HG02885 (cell line): ENCODE measurements around the gene VAV1.
"Not testable (repeated sequence)": the region's sequence is repeated elsewhere in the genome, so short reads cannot be mapped to it uniquely, and the experiment has no call there.

Experiments used
- ATAC-seq: cut with Tn5 transposase; IDR thresholded peaks from one replicate; pipeline ENCODE4 v1.9.1; 2021; ENCODE audit warnings: mild to moderate bottlenecking; ENCODE audit not compliant: unreplicated experiment, poor library complexity

VAV1 gene

DNA sequence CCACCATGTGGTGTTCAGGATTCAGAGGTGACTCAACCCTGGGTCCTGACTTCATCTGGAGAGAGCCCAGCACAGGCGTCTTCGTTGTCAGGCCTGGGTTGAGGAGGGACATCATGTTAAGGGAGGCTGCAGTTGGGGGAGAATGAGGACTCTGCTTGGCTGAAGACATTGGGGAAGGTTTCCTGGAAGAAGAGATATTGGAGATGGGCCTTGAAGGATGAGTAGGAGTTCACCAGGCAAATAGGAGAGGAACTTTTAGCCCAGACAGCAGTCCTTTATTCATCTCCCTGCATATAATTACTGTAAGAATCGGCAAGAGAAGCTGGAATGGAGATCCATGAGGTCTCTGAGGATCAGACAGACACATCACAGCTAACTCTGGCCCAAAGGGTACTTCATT, 38.9 kb downstream of the VAV1 start:
- no peak for ATAC-seq

DNA sequence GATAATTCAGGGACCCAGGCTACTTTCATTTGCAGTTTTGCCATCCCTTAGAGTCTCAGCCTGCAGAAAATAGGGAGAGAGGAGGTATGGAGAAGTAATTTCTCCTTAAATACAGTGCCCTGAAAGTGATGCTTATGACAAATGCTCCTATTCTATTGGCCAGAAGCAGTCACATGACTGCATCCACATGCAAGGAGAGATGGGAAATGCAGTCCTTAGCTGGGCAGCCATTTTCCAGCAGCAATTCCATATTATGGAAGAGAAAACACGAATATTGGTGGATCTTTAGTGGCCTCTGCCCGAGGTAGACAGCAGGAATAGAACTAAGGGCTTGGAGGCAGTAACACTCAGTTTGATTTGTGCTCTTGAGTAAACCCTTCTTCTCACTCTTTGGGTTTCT, 39.4 kb downstream of the VAV1 start:
- ATAC-seq: no peak

DNA sequence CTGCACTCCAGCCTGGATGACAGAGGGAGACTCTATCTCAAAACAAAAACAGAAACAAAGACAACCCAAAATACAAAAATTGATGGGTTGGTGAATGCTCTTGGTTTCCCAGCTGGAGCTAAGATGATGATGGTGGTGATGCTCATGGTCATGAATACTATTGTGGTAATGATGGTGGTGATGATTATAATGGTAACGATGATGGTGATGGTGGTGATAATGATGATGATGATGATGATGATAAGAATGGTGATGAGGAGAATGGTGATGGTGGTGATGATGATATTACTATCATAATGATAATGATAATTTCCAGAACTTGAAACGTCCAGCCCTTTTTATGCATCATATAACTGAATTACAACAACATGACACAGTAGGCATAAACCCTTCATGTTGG, 40.1 kb downstream of the VAV1 start:
- ATAC-seq: no peak

DNA sequence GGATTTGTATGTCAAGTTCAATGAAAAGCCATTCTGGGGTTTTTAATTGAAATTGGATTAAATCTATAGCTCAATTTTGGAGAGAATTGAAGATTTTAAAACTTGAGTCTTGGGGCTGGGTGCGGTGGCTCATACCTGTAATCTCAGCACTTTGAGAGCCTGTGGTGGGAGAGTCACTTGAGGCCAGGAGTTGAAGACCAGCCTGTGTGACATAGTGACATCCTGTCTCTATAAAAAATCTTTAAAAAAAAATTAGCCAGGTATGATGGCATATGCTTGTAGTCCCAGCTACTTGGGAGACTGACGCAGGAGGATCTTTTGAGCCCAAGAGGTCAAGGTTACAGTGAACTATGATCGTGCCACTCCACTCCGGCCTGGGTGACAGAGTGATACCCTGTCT, 41.2 kb downstream of the VAV1 start:
- no peak for ATAC-seq

DNA sequence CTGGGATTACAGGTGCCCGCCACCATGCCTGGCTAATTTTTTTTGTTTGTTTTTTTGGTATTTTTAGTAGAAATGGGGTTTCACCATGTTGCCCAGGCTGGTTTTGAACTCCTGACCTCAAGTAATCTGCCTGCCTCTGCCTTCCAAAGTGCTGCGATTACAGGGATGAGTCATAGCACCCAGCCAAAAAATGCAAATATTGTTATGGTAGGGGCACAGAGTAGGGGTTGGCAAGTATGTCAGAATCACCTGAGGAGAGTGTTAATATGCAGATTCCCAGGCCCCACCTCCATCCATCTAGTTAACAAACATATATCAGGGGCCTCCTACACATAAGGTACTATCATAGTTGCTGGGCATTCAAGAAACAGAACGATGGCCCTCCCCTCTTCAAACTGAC, 44.7 kb downstream of the VAV1 start:
- no peak for ATAC-seq

DNA sequence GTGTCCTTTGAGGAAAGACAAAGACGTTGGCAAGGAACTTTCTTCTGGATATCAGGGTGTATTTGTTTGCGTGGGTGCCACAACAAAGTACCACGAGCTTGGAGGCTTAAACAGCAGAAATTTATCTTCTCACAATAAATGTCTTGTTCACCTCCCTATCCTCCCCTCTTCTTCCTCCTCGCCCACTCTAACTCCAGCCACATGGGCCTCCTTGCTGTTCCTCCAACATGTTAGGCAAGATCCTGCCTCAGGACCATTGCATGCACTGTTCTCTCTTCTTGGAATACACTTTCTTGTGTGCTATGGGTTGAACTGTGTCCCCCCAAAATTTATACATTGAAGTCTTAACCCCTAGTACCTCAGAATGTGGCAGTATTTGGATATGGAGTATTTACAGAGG, 45.7 kb downstream of the VAV1 start:
- ATAC-seq: no peak

DNA sequence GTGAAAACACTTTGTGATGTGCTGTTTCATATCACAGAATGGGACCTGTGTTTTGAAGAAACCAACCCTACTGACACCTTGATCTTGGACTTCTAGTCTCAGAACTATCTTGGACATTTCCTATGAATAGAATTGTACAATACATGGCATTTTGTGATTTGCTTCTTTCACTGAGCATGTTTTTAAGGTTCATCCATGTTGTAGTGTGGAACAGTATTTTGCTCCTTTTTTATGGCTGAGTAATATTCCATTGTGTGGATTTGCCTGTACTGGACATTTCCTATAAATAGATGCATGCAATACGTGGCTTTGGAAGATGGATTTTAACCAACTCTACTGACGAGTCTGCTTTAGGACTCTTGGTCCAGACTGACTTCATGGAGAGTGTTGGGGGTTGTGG, 46.8 kb downstream of the VAV1 start:
- ATAC-seq: no peak

DNA sequence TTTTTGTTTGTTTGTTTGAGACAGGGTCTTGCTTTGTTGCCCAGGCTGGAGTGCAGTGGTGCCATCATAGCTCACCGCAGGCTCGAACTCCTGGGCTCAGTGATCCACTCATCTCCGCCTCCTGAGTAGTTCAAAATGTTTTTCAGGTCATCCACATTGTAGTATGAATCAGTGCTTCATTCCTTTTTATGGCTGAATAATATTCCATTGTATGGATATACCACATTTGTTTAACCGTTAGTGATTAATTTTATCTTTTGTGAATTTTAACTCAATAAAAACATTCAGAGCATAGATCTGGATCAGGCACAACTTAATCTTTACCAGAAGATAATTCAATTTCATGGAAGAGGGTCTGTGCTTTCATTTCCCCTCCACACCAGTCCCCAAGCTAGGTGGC, 47.7 kb downstream of the VAV1 start:
- no peak for ATAC-seq

DNA sequence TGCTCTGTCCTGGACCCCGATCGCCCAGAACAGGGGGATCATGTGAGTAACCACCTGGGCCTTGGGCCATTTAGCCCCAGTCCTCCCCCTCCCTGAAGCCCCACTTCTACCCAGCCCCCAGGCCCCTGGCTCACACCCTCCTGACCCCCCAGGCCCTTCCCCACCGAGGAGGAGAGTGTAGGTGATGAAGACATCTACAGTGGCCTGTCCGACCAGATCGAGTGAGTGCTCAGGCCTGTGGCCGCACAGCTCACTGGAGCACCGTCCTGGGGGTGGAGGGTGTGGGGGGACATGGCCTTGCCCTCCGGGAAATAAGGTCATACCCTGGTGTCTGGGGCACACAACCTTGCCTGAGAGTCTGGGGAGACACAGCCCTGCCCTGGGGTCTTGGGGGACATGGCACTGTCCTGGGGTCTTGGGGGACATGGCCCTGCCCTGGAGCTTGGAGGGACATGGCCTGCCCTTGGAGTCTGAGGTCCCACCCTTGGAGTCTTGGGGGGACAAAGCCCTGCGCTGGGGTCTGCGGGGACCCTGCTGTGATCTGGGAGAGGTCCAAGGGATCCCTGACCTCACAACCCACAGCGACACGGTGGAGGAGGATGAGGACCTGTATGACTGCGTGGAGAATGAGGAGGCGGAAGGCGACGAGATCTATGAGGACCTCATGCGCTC, 49.3 kb downstream of the VAV1 start:
- ATAC-seq: no peak

DNA sequence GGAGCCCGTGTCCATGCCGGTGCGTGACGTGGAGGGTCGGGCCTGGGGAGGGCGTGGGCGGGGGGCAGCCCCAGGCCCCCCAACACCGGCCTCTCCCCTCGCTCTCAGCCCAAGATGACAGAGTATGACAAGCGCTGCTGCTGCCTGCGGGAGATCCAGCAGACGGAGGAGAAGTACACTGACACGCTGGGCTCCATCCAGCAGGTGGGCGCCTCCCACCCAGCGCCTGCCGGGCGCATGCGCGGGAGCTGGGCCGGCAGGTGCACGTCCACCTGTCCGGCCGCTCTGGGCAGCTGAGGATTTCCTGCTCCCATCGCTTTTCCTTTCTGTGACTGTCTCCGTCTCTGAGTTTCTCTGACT, 49.8 kb downstream of the VAV1 start:
- ATAC-seq: no peak

DNA sequence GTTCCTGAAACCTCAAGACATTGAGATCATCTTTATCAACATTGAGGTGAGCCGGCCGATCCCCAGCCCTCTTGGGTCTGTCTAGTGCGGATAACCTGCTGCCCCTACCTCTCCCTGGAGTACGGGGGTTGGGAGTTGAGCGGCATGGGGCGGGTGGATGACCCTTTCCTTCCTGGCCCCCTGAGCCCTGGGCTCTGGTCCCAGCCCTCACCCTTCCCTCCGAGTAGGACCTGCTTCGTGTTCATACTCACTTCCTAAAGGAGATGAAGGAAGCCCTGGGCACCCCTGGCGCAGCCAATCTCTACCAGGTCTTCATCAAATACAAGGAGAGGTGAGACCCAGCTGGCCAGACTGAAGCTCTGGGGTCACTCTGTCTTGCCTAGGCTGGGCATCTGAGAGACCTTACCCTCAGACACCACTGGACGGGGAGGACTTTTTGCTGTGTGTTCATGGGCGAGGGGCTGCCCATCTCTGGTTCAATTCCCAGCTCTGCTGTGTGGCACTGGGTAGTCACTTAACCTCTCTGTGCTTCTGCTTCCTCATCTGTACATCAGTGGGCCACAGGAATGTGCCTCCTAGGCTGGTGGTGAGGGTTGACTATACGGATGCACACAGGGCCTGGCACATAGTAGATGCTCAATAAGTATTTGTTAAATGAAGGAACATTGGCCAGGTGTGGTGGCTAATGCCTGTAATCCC, 52.7 kb downstream of the VAV1 start:
- ATAC-seq: no peak

DNA sequence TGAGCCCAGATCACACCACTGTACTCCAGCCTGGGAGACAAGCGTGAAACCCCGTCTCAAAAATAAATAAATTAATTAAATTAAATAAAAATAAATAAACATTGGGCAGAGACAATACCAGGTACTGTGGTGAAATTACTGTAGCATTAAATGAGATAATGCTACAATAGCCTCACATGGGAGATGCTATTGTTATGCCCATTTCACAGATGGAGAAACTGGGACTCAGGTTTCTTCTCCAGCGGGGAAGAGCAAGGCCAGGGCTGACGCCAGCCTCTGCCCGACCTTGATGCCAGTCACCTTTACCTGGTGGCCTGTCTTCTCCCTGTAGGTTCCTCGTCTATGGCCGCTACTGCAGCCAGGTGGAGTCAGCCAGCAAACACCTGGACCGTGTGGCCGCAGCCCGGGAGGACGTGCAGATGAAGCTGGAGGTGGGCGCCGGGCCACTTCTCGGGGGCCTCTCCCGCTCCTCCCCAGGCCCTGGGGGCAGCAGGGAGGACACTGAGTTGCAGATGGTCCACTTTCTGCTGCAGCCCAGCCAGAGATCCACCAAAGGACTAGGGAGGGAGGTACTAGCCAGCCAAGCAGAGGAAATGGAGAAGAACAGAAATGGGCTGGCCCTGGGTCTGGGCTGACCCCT, 53.9 kb downstream of the VAV1 start:
- ATAC-seq: no peak

DNA sequence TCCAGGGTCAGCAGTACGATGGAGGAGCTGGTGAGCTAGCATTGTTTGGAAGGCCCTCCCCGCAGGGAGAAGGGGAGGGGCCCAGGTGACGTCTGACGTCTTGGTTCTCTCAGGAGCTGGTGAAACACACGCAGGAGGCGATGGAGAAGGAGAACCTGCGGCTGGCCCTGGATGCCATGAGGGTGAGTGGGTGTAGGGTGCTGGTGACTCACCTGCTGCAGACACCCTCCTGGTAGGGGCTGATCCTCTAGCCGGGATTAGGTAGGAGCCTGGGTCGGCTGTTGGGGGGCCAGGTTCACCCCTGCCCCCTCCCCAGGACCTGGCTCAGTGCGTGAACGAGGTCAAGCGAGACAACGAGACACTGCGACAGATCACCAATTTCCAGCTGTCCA, 55.8 kb downstream of the VAV1 start:
- no peak for ATAC-seq

DNA sequence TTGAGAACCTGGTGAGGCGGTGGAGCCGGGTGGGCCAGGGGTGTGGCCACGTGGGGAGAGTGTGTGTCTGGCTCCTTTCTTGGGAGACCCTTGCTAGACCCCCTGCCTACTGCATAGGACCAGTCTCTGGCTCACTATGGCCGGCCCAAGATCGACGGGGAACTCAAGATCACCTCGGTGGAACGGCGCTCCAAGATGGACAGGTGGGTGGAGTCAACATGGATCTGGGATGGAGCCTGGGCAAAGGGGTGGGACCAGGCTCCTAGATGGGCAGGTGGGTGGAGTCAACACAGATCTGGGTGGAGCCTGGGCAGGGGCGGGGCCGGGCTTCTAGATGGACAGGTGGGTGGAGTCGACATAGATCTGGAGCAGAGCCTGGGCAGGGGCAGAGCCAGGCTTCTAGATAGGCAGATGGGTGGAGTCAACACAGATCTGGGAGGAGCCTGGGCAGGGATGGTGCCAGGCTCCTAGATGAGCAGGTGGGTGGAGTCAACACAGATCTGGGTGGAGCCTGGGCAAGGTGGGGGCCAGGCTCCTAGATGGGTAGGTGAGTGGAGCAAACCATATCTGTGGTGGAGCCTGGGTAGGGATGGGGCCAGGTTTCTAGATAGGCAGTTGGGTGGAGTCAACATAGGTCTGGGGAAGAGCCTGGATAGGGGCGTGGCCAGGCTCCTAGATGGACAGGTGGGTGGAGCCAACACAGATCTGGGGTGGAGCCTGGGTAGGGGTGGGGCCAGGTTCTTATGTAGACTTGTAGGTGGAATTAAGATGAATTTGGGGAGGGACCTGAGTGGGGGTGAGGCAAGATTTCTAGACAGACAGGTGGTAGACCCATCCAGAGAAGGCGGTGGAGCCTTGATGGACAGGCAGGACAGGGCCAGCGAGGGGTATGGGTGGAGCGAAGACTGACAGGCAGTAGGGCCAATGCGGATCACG, 56.5 kb downstream of the VAV1 start:
- no peak for ATAC-seq

DNA sequence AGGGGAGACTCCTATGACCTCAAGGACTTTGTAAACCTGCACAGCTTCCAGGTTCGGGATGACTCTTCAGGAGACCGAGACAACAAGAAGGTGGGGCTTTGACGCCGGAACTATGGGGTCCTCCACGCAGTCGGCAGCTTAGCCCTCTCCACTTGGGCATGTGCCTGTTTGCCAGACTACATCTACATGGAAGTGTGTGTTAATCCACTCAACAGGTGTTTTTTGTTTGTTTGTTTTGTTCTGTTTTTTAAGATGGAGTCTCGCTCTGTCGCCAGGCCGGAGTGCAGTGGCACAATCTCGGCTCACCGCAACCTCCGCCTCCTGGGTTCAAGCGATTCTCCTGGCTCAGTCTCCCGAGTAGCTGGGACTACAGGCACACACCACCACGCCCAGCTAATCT, 57.3 kb downstream of the VAV1 start:
- ATAC-seq: not testable (repeated sequence)

DNA sequence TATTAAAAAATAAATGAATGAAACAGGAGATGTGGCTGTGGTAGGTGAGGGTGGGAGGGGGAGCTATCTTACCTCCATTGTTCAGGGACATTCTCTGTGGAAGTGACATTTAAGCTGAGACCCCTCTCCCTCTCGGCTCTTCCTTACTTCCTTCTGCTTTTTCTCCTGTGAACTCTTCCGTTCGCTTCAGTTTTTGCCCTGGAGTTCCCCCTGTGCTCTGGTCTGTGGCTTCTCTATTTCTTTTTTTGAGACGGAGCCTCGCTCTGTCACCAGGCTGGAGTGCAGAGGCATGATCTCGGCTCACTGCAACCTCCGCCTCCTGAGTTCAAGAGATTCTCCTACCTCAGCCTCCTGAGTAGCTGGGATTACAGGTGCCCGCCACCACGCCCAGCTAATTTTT, 58.6 kb downstream of the VAV1 start:
- ATAC-seq: not testable (repeated sequence)

DNA sequence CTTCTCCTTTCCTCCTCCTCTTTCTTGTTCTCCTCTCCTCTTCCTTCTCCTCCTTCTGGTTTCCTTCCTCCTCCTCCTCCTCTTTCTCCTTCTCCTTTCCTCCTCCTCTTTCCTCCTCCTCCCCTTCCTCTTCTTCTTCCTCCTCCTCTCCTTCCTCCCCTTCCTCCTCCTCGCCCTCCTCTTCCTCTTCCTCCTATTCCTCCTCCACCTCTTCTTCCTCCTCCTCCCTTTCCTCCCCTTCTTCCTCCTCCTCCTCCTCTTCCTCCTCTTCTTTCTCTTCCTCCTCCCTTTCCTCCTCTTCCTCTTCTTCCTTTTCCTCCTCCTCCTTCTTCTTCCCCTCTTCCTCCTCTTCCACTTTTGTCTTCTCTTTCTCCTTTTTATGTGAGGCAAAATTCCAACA, 59.9 kb downstream of the VAV1 start:
- ATAC-seq: no peak

DNA sequence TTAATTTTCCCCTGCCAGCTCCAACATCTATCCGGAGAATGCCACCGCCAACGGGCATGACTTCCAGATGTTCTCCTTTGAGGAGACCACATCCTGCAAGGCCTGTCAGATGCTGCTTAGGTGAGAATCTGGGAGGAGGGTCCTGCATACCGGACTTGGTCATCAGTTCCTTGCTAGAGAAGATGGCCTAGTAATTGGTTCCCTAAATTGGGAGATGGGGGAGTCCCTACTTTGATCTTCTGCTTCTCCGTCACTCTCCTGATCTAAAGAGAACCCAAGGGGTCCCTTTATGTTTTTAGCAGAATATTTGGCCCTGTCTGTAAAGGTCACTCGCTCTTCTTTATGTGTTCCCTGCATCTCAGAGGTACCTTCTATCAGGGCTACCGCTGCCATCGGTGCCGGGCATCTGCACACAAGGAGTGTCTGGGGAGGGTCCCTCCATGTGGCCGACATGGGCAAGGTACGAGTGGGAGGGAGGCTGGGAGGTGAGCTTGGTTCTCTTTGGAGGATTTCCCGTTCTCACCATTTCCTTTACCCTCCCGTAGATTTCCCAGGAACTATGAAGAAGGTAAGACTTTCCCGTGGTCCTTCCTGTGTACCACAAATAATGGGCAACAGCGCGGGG, 60.8 kb downstream of the VAV1 start:
- no peak for ATAC-seq

DNA sequence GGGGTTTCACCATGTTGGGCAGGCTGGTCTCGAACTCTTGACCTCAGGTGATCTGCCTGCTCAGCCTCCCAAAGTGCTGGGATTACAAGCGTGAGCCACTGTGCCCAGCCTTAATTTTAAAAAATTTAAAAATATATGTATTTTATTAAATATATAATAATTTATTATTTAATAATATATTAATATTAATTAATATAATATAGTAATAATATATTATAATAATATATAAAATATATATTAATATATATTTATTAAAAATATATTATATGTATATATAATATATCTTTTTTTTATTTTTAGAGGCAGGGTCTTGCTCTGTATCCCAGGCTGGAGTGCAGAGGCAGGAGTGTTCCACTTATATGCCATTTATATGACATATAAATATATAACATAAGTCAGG, 61.9 kb downstream of the VAV1 start:
- no peak for ATAC-seq

DNA sequence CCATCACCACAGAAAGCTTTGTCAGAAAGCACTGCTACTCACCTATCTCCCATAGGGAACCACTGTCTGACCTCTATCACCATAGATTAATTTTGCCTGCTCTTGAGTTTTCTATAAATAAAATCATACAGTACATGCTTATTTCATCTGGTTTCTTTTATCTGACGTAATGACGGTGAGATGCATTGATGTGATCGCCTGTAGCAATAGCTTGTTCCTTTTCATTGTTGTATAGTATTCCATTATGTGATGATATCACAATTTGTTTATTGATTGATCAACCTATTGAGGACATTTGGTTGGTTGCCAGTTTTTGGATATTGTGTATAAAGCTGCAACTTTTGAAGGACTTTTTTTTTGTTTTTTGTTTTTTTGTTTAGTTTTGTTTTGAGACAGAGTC, 63.0 kb downstream of the VAV1 start:
- no peak for ATAC-seq
